NCI-H2081 (cell line): ENCODE measurements around the gene CHST8.
"Not testable (repeated sequence)": the region's sequence is repeated elsewhere in the genome, so short reads cannot be mapped to it uniquely, and the experiment has no call there.

Source experiments
- DNase-seq, 2 experiments: peaks; one replicate each; lab custom pipeline; 2025; lab: John Stamatoyannopoulos, UW

CHST8 gene

GRCh38 chr19:33644284-33644836 is 22.6 kb downstream of the CHST8 start:
- no peak for DNase-seq

GRCh38 chr19:33646306-33646705 is 24.6 kb downstream of the CHST8 start:
- DNase-seq: no peak

GRCh38 chr19:33647146-33647545 is 25.4 kb downstream of the CHST8 start:
- no peak for DNase-seq

GRCh38 chr19:33649627-33650305 is 28.0 kb downstream of the CHST8 start:
- no peak for DNase-seq

- no peak for DNase-seq
Observed at GRCh38 chr19:33653684-33654083, 31.9 kb downstream of the CHST8 start.

GRCh38 chr19:33654840-33655508 is 33.2 kb downstream of the CHST8 start:
- no peak for DNase-seq

- no peak for DNase-seq
Observed at GRCh38 chr19:33659835-33660234, 38.1 kb downstream of the CHST8 start.

GRCh38 chr19:33660410-33661124 is 38.8 kb downstream of the CHST8 start:
- DNase-seq: no peak

- DNase-seq: no peak
Observed at GRCh38 chr19:33661336-33661735, 39.6 kb downstream of the CHST8 start.

GRCh38 chr19:33662391-33663092 is 40.8 kb downstream of the CHST8 start:
- no peak for DNase-seq

- DNase-seq: not testable (repeated sequence)
Observed at GRCh38 chr19:33663316-33663715, 41.6 kb downstream of the CHST8 start.

- DNase-seq: no peak
Observed at GRCh38 chr19:33664744-33665143, 43.0 kb downstream of the CHST8 start.

- no peak for DNase-seq
Observed at GRCh38 chr19:33665776-33666595, 44.2 kb downstream of the CHST8 start.

- no peak for DNase-seq
Observed at GRCh38 chr19:33667141-33667650, 45.4 kb downstream of the CHST8 start.

GRCh38 chr19:33667881-33668280 is 46.1 kb downstream of the CHST8 start:
- no peak for DNase-seq

GRCh38 chr19:33668968-33669367 is 47.2 kb downstream of the CHST8 start:
- DNase-seq: no peak

- no peak for DNase-seq
Observed at GRCh38 chr19:33669376-33669775, 47.6 kb downstream of the CHST8 start.

GRCh38 chr19:33670398-33670797 is 48.6 kb downstream of the CHST8 start:
- no peak for DNase-seq

GRCh38 chr19:33671211-33671610 is 49.5 kb downstream of the CHST8 start:
- no peak for DNase-seq

GRCh38 chr19:33673258-33673875 is 51.6 kb downstream of the CHST8 start:
- no peak for DNase-seq
